OCI-M1 (cell line): ENCODE measurements around the gene CASTOR2.
"Not testable (repeated sequence)": the region's sequence is repeated elsewhere in the genome, so short reads cannot be mapped to it uniquely, and the experiment has no call there.

ENCODE experiments used
- DNase-seq: peaks from one replicate; lab custom pipeline; 2025; lab: John Stamatoyannopoulos, UW

CASTOR2 gene

DNA sequence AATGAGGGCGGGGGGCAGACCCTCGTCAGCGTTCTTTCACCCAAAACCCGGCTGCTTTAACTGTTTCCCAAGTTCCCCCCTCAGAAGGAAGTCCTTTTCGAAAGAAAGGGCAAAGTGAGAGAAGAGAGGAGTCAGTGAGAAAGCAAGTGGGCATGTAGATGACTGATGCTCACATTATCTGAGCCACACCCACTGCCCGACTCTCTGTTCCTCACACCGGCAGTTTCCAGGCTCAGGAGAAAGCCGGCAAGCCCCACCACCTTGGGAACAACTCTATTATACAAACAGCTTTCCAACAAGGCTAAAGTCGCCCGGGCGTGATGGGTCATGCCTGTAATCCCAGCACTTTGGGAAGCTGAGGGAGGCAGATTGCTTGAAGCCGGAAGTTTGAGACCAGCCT, 86.0 kb downstream of the CASTOR2 start:
- DNase-seq: no peak

- no peak for DNase-seq
These were observed 90.2 kb downstream of the CASTOR2 start for GRCh38 chr7:75054744-75055143.

DNA sequence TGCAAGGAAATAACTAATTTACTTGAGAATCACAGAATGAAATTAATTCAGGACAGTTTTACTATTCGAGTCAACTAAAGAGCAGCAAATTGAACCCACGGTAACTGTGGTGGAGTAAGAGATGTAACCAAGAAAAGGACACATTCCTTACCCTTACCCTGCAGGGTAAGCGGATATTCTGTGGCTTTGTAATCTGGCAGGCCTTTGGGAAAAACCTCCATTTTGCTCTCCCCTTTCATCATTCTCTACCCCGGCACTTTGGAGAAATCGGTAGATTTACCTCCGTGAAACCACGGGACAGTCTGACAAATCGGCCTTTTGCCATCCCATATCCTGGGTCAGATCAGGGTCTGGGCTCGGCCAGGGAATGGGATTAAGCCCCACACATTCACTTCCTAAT, 90.7 kb downstream of the CASTOR2 start:
- DNase-seq: no peak

- no peak for DNase-seq
These were observed 91.6 kb downstream of the CASTOR2 start for GRCh38 chr7:75055830-75056772.

DNA sequence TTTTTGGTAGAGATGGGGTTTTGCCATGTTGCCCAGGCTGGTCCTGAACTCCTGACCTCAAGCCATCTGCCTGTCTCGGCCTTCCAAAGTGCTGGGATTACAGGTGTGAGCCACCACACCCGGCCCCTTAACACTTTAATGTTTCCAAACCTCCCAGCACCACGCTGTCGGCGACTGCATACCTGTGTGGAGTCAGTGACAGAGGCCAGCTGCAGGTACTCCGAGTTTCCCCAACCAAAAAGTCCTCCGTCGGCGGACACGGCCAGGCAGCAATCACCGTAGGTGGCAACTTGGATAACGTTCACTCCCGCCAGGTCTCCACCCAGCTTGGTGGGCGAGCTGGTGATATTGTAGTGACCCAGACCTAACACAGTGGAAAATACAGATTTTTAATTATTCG, 93.9 kb downstream of the CASTOR2 start:
- DNase-seq: no peak

DNA sequence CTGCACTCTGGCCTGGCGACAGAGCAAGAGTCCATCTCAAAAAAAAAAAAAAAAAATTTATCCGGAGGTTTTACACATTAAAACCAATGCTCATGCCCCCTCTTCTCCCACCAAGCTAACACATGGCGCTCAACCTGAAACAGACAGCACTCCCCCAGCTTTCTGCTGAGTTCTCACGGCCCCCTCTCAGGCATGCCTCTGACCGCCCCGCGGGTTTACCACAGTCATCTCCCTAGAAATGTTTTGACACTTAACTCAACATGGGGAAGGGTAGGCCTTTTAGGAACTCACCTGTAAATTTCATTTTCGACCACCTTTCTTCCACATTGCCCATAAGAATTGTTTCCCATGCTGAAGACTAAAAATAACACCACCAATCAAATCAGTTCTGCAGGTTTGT, 99.8 kb downstream of the CASTOR2 start:
- DNase-seq: no peak

DNA sequence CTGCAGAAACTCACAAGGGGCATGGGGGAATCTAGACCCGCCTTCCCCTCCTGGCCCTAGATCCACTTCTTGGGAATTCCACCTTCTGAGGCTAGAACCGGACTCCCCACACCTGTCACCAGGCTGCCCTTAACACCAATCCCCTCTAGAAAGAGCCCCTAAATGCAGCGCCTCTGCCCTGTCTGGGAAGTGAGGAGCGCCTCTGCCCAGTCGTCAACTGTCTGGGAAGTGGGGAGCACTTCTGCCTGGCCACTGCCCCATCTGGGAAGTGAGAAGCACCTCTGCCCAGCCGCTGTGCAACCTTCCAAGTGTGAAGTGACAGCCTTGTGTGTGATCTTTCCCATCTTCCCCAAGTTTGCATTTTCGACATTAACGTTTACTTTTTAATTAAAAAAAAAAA, 100.3 kb downstream of the CASTOR2 start:
- no peak for DNase-seq

DNA sequence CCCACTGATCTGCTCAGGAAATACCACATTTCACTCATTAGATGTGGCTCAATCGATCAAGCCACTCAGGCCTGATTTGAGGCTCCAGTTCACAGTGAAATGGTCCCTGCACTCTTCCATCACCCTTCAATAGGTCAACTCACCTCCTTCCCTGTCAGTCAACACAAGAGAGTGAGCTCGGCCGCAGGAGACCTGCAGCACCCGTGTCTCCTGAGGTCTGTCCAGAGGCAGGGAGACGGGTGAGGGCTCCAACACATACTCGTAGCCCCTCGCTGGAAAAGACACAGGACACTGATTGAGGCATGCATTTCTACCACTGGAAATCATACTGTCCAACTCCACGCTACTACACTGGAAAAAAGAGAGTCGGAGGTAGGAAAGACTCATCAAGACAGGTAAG, 102.0 kb downstream of the CASTOR2 start:
- no peak for DNase-seq

DNA sequence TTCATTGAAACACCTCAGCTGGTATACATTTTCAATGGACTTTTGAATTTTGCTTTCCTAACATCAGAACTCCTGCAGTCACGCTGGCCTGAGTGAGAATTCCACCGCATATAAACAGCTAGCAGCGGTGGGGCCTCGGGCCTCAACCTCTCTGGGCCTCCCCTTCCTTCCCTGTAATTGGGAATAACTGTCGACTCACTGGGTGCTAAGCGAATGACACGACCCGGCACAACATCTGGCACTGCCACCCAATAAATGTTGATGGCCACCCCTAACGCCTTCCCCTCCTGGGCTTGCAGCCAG, 108.4 kb downstream of the CASTOR2 start:
- DNase-seq: no peak

DNA sequence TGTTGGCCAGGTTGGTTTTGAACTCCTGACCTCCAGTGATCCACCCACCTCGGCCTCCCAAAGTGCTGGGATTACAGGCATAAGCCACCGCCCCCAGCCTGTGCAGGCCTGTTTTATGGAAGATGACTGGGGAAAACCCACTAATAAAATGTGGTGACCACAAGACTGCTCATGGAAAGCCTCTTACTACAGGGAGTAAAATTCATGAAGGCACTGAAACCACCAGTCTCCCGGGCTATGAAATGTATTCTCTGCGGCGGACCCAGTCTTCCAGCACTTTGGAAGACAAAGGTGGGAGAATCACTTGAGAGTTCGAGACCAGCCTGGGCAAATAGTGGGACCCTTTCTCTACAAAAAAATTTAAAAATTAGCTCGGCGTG, 109.7 kb downstream of the CASTOR2 start:
- DNase-seq: not testable (repeated sequence)
